ENCODE results near the gene STUM.

DNA sequence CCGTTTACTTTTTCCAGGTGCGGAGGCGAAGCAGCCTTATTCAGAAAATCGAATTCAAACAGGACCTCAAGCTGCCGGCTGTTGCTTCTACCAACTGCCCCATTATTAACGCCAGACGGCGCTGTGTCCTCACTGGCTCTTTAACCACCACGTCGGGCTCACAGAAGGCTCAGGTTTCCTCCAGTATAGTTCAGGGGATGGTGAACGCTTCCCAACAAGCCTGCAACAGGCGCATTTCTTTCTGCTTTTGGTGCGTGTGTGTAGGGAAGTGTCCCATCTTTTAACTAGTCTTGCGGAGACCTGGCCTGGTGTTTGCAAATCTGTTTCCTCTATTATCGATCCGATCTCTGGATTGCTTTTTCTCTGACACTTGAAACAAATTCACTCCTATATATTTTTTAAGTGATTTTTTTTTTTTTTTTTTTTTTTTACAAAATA lies 791 bp upstream of the STUM start:
- TF ChIP-seq KDM1A (IDR thresholded peaks at IDR 0.05; ENCODE audit: low read depth) (no peak), POLR2A (IDR thresholded peaks at IDR 0.05; ENCODE audit: low read length) (no peak), ESRRA (IDR thresholded peaks at IDR 0.05; ENCODE audit: borderline replicate concordance, low read length) (no peak), MYC (IDR thresholded peaks at IDR 0.05; ENCODE audit: borderline replicate concordance, low read length) (no peak), MAZ (IDR thresholded peaks at IDR 0.05; ENCODE audit: borderline replicate concordance, low read depth, low read length) (no peak), JUN (IDR thresholded peaks at IDR 0.05) (no peak), EP300 (IDR thresholded peaks at IDR 0.05) (no peak), TP53 (CRISPR knock-in tag; IDR thresholded peaks at IDR 0.05) (no peak), CHD2 (IDR thresholded peaks at IDR 0.05; ENCODE audit: low read length, partially characterized antibody) (no peak), BHLHE40 (IDR thresholded peaks at IDR 0.05; ENCODE audit: low read depth, low read length) (no peak)
- TF ChIP-seq, protein P1, sequence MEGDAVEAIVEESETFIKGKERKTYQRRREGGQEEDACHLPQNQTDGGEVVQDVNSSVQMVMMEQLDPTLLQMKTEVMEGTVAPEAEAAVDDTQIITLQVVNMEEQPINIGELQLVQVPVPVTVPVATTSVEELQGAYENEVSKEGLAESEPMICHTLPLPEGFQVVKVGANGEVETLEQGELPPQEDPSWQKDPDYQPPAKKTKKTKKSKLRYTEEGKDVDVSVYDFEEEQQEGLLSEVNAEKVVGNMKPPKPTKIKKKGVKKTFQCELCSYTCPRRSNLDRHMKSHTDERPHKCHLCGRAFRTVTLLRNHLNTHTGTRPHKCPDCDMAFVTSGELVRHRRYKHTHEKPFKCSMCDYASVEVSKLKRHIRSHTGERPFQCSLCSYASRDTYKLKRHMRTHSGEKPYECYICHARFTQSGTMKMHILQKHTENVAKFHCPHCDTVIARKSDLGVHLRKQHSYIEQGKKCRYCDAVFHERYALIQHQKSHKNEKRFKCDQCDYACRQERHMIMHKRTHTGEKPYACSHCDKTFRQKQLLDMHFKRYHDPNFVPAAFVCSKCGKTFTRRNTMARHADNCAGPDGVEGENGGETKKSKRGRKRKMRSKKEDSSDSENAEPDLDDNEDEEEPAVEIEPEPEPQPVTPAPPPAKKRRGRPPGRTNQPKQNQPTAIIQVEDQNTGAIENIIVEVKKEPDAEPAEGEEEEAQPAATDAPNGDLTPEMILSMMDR (IDR thresholded peaks at IDR 0.05), result peak; percentile 97
- TF ChIP-seq, protein P2, sequence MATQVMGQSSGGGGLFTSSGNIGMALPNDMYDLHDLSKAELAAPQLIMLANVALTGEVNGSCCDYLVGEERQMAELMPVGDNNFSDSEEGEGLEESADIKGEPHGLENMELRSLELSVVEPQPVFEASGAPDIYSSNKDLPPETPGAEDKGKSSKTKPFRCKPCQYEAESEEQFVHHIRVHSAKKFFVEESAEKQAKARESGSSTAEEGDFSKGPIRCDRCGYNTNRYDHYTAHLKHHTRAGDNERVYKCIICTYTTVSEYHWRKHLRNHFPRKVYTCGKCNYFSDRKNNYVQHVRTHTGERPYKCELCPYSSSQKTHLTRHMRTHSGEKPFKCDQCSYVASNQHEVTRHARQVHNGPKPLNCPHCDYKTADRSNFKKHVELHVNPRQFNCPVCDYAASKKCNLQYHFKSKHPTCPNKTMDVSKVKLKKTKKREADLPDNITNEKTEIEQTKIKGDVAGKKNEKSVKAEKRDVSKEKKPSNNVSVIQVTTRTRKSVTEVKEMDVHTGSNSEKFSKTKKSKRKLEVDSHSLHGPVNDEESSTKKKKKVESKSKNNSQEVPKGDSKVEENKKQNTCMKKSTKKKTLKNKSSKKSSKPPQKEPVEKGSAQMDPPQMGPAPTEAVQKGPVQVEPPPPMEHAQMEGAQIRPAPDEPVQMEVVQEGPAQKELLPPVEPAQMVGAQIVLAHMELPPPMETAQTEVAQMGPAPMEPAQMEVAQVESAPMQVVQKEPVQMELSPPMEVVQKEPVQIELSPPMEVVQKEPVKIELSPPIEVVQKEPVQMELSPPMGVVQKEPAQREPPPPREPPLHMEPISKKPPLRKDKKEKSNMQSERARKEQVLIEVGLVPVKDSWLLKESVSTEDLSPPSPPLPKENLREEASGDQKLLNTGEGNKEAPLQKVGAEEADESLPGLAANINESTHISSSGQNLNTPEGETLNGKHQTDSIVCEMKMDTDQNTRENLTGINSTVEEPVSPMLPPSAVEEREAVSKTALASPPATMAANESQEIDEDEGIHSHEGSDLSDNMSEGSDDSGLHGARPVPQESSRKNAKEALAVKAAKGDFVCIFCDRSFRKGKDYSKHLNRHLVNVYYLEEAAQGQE (IDR thresholded peaks at IDR 0.05), result no peak

Data from A549 (cell line).